Keratinocyte (primary cell): Measurements from ENCODE around the gene DNAH3. TPM values are rescaled to one million over a fixed set of nuclear protein-coding genes. Genes with fewer than 3 reads are reported as not detected.

Experiments
- DNase-seq: peaks from one replicate; pipeline ENCODE4 v3.0.0-alpha.2; 2011; ENCODE audit warnings: low read depth, missing footprints, low spot score
- FAIRE-seq: peaks from 2 replicates; lab custom pipeline; 2011; peaks lifted over from hg19 to GRCh38; lab: Jason Lieb, UNC
- H2AFZ ChIP-seq: 2 replicates; pipeline ENCODE4 v1.6.0; 2012; ENCODE audit warnings: low read length, control low read depth, inconsistent platforms; ENCODE audit not compliant: control insufficient read depth
- H3K27ac ChIP-seq: 2 replicates; pipeline ENCODE4 v1.5.1; 2011; ENCODE audit warnings: low read length; ENCODE audit not compliant: control insufficient read depth, insufficient read depth
- H3K27me3 ChIP-seq: 3 replicates; pipeline ENCODE4 v1.6.0; 2011; ENCODE audit warnings: low read length; ENCODE audit not compliant: control insufficient read depth, insufficient read depth; ENCODE audit errors: extremely low read depth
- H3K36me3 ChIP-seq, 2 experiments: 2 replicates in 1 of 2; 3 replicates in 1 of 2; pipeline ENCODE4 v1.5.1; 2011; ENCODE audit warnings: low read length in 2 of 2, mild to moderate bottlenecking in 1 of 2; ENCODE audit not compliant: control insufficient read depth in 2 of 2, insufficient read depth in 2 of 2; ENCODE audit errors: extremely low read depth in 1 of 2
- H3K4me1 ChIP-seq: 3 replicates; pipeline ENCODE4 v1.5.1; 2011; ENCODE audit warnings: low read length; ENCODE audit not compliant: control insufficient read depth, insufficient read depth; ENCODE audit errors: extremely low read depth
- H3K4me2 ChIP-seq: 3 replicates; pipeline ENCODE4 v1.6.0; 2011; ENCODE audit warnings: low read depth, low read length; ENCODE audit not compliant: control insufficient read depth, insufficient read depth; ENCODE audit errors: extremely low read depth
- H3K4me3 ChIP-seq, 3 experiments: fragments of 200-600 bp in 1 of 3; sonication (generic) in 1 of 3; 2 replicates in 2 of 3; 3 replicates in 1 of 3; pipeline ENCODE4 v1.5.1; 2011 to 2016; ENCODE audit warnings: low read length in 3 of 3, mild to moderate bottlenecking in 3 of 3, control low read depth in 2 of 3, inconsistent platforms in 1 of 3, low read depth in 1 of 3, mixed read lengths in 1 of 3, mixed run types in 1 of 3, moderate library complexity in 1 of 3; ENCODE audit not compliant: control insufficient read depth in 2 of 3, insufficient read depth in 2 of 3; ENCODE audit errors: extremely low read depth in 1 of 3
- H3K79me2 ChIP-seq: 2 replicates; pipeline ENCODE4 v1.6.0; 2012; ENCODE audit warnings: low read length; ENCODE audit not compliant: control insufficient read depth, insufficient read depth
- H3K9ac ChIP-seq: 3 replicates; pipeline ENCODE4 v1.6.0; 2011; ENCODE audit warnings: low read length; ENCODE audit not compliant: control insufficient read depth, insufficient read depth; ENCODE audit errors: extremely low read depth
- H3K9me1 ChIP-seq: 3 replicates; pipeline ENCODE4 v1.6.0; 2011; ENCODE audit warnings: low read length; ENCODE audit not compliant: control insufficient read depth, insufficient read depth; ENCODE audit errors: extremely low read depth
- H3K9me3 ChIP-seq: 2 replicates; pipeline ENCODE4 v1.5.1; 2012; ENCODE audit warnings: low read depth, low read length; ENCODE audit not compliant: control insufficient read depth
- H4K20me1 ChIP-seq: 3 replicates; pipeline ENCODE4 v1.6.0; 2011; ENCODE audit warnings: low read length; ENCODE audit not compliant: control insufficient read depth, insufficient read depth; ENCODE audit errors: extremely low read depth
- EZH2 ChIP-seq: IDR thresholded peaks from one replicate; pipeline ENCODE4 v1.6.1; 2012; ENCODE audit warnings: inconsistent platforms, mild to moderate bottlenecking, low read length, moderate library complexity
- dilution Hi-C: fragments of 300-500 bp; cut with MboI; formaldehyde crosslinking; loops from one replicate; pipeline ENCODE4 v1.7.0; 2020; ENCODE audit warnings: low sequenced_read_pairs; ENCODE audit not compliant: extremely low pct_ligation_motif_present
- polyA plus RNA-seq, 5 experiments: library from polyadenylated mRNA; depleted of rRNA in 3 of 5; stranded (reverse) in 3 of 5; stranded (forward) in 1 of 5; unstranded in 1 of 5; fragments of >200 nt; gene quantifications; 1 replicate in 1 of 5; 2 replicates in 3 of 5; 3 replicates in 1 of 5; pipeline versions ENCODE4 v1.2.1 to v1.2.3, GENCODE V29; 2011 to 2012; ENCODE audit warnings: missing spikeins in 2 of 5, low read depth in 1 of 5, low replicate concordance in 1 of 5
- TF ChIP-seq, protein P1 (sequence below), 3 experiments: IDR thresholded peaks in 1 of 3; conservative IDR thresholded peaks in 1 of 3; optimal IDR thresholded peaks in 1 of 3; 2 replicates in 2 of 3; 3 replicates in 1 of 3; pipeline versions ENCODE3 to v1.5.1; 2011; ENCODE audit warnings: low read length in 3 of 3, mild to moderate bottlenecking in 3 of 3, moderate library complexity in 2 of 3, control low read depth in 1 of 3, inconsistent platforms in 1 of 3; ENCODE audit not compliant: insufficient read depth in 2 of 3; ENCODE audit errors: extremely low read depth in 1 of 3

Gene DNAH3
- polyA plus RNA-seq, 1 donor (not counting 4 experiments of a cell fraction or from before 2014, with no cell fraction given): 1.2 TPM

- Histone ChIP-seq H2AFZ (no peak overlapping the region), H3K9me1 (no peaks in the 10 kb centered on the region), H3K27ac (no peak overlapping the region), H3K27me3 (no peaks in the 10 kb centered on the region), H3K4me3 (no peak overlapping the region), H4K20me1 (no peaks in the 10 kb centered on the region), H3K79me2 (no peaks in the 10 kb centered on the region), H3K36me3 (no peaks in the 10 kb centered on the region), H3K9me3 (no peaks in the 10 kb centered on the region), H3K4me1 (no peaks in the 10 kb centered on the region), H3K9ac (no peak overlapping the region), H3K4me2 (no peak overlapping the region)
- FAIRE-seq (no peak), DNase-seq (no peak)
- dilution Hi-C loops: no loop called here
- TF ChIP-seq, protein P1, sequence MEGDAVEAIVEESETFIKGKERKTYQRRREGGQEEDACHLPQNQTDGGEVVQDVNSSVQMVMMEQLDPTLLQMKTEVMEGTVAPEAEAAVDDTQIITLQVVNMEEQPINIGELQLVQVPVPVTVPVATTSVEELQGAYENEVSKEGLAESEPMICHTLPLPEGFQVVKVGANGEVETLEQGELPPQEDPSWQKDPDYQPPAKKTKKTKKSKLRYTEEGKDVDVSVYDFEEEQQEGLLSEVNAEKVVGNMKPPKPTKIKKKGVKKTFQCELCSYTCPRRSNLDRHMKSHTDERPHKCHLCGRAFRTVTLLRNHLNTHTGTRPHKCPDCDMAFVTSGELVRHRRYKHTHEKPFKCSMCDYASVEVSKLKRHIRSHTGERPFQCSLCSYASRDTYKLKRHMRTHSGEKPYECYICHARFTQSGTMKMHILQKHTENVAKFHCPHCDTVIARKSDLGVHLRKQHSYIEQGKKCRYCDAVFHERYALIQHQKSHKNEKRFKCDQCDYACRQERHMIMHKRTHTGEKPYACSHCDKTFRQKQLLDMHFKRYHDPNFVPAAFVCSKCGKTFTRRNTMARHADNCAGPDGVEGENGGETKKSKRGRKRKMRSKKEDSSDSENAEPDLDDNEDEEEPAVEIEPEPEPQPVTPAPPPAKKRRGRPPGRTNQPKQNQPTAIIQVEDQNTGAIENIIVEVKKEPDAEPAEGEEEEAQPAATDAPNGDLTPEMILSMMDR (optimal IDR thresholded peaks at IDR 0.05 in 1 of 3, IDR thresholded peaks at IDR 0.05 in 1 of 3, conservative IDR thresholded peaks at IDR 0.05 in 1 of 3; ENCODE audit: extremely low read depth in 1 of 3, insufficient read depth in 2 of 3, low read length in 3 of 3): no peak
- TF ChIP-seq EZH2: no peak
These were observed 114.2 kb downstream of the DNAH3 start for GRCh38 chr16:21036471-21036870.

- H3K4me1 ChIP-seq: no peaks in the 10 kb centered on the region
- H3K79me2 ChIP-seq: no peaks in the 10 kb centered on the region
- H3K9ac ChIP-seq: no peak overlapping the region
- H3K4me2 ChIP-seq: no peak overlapping the region
- DNase-seq (no peak), FAIRE-seq (no peak)
- peak overlapping the region; percentile 44 for H2AFZ ChIP-seq
- dilution Hi-C loops: no loop called here
- no peak overlapping the region for H3K27ac ChIP-seq
- H3K9me1 ChIP-seq: no peaks in the 10 kb centered on the region
- TF ChIP-seq, protein P1 (optimal IDR thresholded peaks at IDR 0.05 in 1 of 3, IDR thresholded peaks at IDR 0.05 in 1 of 3, conservative IDR thresholded peaks at IDR 0.05 in 1 of 3; ENCODE audit: extremely low read depth in 1 of 3, insufficient read depth in 2 of 3, low read length in 3 of 3): no peak
- no peak for TF ChIP-seq EZH2
- H3K9me3 ChIP-seq: no peaks in the 10 kb centered on the region
- H3K27me3 ChIP-seq: no peaks in the 10 kb centered on the region
- H3K4me3 ChIP-seq: no peak overlapping the region
- no peaks in the 10 kb centered on the region for H4K20me1 ChIP-seq
- no peaks in the 10 kb centered on the region for H3K36me3 ChIP-seq
These were observed 116.9 kb downstream of the DNAH3 start for GRCh38 chr16:21033704-21034103.
